ENCODE results near the gene GZF1.
A peak's percentile ranks its signal among the peaks of the same experiment; 100 is the strongest.

Gene GZF1

GRCh38 chr20:23419995-23420901 lies 58.3 kb downstream of the GZF1 start:
- Histone ChIP-seq H3K9me3 (ENCODE audit: control insufficient read depth, low read length) (no peaks in the 10 kb centered on the region), H3K9ac (peak overlapping the region; percentile 92), H3K4me1 (peaks cover 8% of the 10 kb centered on the region), H3K4me3 (ENCODE audit: low read depth, low read length) (peak overlapping the region; percentile 83), H3K27me3 (ENCODE audit: control insufficient read depth, insufficient read depth, low read length) (no peaks in the 10 kb centered on the region), H3K4me2 (ENCODE audit: low read length) (peak overlapping the region; percentile 77), H2AFZ (peak overlapping the region; percentile 84), H3K36me3 (ENCODE audit: control insufficient read depth, insufficient read depth, low read length) (no peaks in the 10 kb centered on the region), H3K27ac (peak overlapping the region; percentile 87), H3K79me2 (peaks cover 21% of the 10 kb centered on the region)
- TF ChIP-seq CTCF (IDR thresholded peaks at IDR 0.05), result no peak

GRCh38 chr20:23420943-23421931 lies 59.3 kb downstream of the GZF1 start, which contains the start of gene NAPB:
Gene NAPB, minus strand, starts transcription at chr20:23421488. Its CDS starts 86 bp downstream, at chr20:23421402.
- peak; percentile 77 for TF ChIP-seq CTCF (IDR thresholded peaks at IDR 0.05)
- Histone ChIP-seq H3K79me2 (peaks cover 15% of the 10 kb centered on the region), H3K4me1 (peaks cover 11% of the 10 kb centered on the region), H2AFZ (peak within 1 kb of the TSS; percentile 84), H3K9ac (peak within 1 kb of the TSS; percentile 92), H3K36me3 (ENCODE audit: control insufficient read depth, insufficient read depth, low read length) (no peaks in the 10 kb centered on the region), H3K4me2 (ENCODE audit: low read length) (peak within 1 kb of the TSS; percentile 77), H3K27ac (peak within 1 kb of the TSS; percentile 87), H3K4me3 (ENCODE audit: low read depth, low read length) (peak within 1 kb of the TSS; percentile 83), H3K9me3 (ENCODE audit: control insufficient read depth, low read length) (no peaks in the 10 kb centered on the region), H3K27me3 (ENCODE audit: control insufficient read depth, insufficient read depth, low read length) (no peaks in the 10 kb centered on the region)

Data from parathyroid adenoma (tissue), 2 donors.